GM18505 (cell line): ENCODE results near the gene MSI2.

Experiments
- ATAC-seq: cut with Tn5 transposase; IDR thresholded peaks from one replicate; pipeline ENCODE4 v1.9.1; 2021; ENCODE audit not compliant: unreplicated experiment
- POLR2A ChIP-seq: IDR thresholded peaks from 4 replicates; pipeline ENCODE4 v1.6.1; 2011; ENCODE audit warnings: borderline replicate concordance; ENCODE audit not compliant: insufficient read depth, insufficient read length; ENCODE audit errors: extremely low read depth

The MSI2 gene

GRCh38 chr17:57271821-57272220 is 15.5 kb downstream of the MSI2 start:
- no peak for TF ChIP-seq POLR2A
- no peak for ATAC-seq

GRCh38 chr17:57273490-57273889 is 17.2 kb downstream of the MSI2 start:
- no peak for ATAC-seq
- TF ChIP-seq POLR2A = no peak

- ATAC-seq = no peak
- TF ChIP-seq POLR2A = no peak
Observed at GRCh38 chr17:57274162-57274561, 17.8 kb downstream of the MSI2 start.

GRCh38 chr17:57275071-57275764 is 18.9 kb downstream of the MSI2 start:
- ATAC-seq = no peak
- TF ChIP-seq POLR2A = no peak

- TF ChIP-seq POLR2A = no peak
- no peak for ATAC-seq
Observed at GRCh38 chr17:57276621-57277020, 20.3 kb downstream of the MSI2 start.

GRCh38 chr17:57277923-57278604 is 21.7 kb downstream of the MSI2 start:
- no peak for TF ChIP-seq POLR2A
- ATAC-seq = no peak

- ATAC-seq = no peak
- TF ChIP-seq POLR2A = no peak
Observed at GRCh38 chr17:57278740-57279387, 22.5 kb downstream of the MSI2 start.

- no peak for ATAC-seq
- no peak for TF ChIP-seq POLR2A
Observed at GRCh38 chr17:57279432-57279831, 23.1 kb downstream of the MSI2 start.

- ATAC-seq = no peak
Observed at GRCh38 chr17:57281887-57282286, 25.6 kb downstream of the MSI2 start.

GRCh38 chr17:57282296-57282695 is 26.0 kb downstream of the MSI2 start:
- TF ChIP-seq POLR2A = no peak
- no peak for ATAC-seq

More at GRCh38 chr17:57281887-57282286, 25.6 kb downstream of the MSI2 start:
- TF ChIP-seq POLR2A = no peak

GRCh38 chr17:57283203-57283971 is 27.1 kb downstream of the MSI2 start:
- no peak for ATAC-seq
- TF ChIP-seq POLR2A = no peak

DNA sequence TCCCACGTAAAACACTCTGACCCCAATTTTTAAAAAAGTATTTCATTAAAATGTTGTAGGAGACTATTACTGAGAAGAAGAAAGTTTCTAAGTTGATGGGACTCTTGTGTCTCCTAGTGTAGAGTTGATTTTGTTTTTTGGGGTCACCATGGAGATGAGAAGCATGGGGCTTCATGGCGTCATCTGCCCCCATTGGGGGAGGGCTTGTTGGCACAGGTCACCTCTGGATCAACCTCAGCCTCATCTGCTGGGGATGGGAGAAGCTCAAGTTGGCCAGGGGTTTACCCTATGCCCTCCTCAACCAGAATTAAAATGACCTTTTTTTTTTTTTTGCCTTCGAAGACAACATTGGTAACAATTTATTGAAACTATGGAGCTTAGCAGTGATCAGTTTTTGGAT is 28.3 kb downstream of the MSI2 start:
- no peak for ATAC-seq
- TF ChIP-seq POLR2A = no peak

DNA sequence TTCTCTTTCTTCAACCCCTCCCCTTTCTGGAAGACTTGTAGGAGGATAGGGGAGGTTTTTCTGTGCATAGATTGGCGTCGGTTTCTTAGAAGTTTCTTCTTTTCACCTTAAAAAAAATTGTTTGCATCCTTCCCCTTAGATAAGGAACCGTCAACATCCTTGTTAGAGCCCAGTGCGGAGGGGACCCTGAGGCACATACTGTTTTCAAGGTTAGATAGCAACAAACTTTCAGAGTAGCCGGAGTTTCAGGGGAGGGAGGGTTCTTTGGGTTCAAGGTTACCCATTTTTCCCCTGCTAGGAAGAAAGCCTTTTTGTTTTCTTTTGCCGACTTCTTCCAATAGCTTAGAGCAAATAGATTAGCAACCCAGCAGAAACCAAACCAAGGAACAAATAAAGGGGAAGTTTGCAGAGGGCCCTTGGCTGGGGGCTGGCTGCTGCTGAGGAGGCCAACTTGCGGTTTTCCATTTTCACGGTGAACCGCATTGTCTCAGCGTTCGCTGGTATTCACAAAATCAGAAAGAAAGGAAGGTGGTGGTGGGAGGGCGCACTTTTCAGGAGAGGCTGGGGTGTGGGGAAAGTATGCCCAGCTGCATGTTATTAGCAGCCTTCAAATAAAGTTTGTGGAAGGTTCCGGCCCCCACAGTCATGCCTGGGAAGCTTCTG is 28.8 kb downstream of the MSI2 start:
- TF ChIP-seq POLR2A = no peak
- peak; percentile 60 for ATAC-seq
